H1 (cell line): ENCODE data around the gene ITGB4. TPM values are rescaled to one million over a fixed set of nuclear protein-coding genes. Genes with fewer than 3 reads are reported as not detected.
"Not testable (repeated sequence)": the region's sequence is repeated elsewhere in the genome, so short reads cannot be mapped to it uniquely, and the experiment has no call there.

Experiments
- CTCF ChIA-PET: fragments of 300-600 bp; sonication (Branson Sonifier 250); formaldehyde crosslinking; loops from one replicate; lab custom pipeline; 2021; ENCODE audit not compliant: partially characterized antibody; lab: Charles Lee
- POLR2A ChIA-PET: fragments of 300-600 bp; sonication (Branson Sonifier 250); formaldehyde crosslinking; loops from one replicate; lab custom pipeline; 2021; ENCODE audit warnings: inconsistent platforms; ENCODE audit not compliant: partially characterized antibody; lab: Charles Lee
- DNase-seq, 2 experiments: peaks; one replicate each; pipeline versions ENCODE4 v3.0.0 to v3.0.0-alpha.2; 2010 to 2022; ENCODE audit warnings: low spot score in 2 of 2, low read depth in 1 of 2, mixed read lengths in 1 of 2
- FAIRE-seq: peaks from 2 replicates; lab custom pipeline; 2011; peaks lifted over from hg19 to GRCh38; lab: Jason Lieb, UNC
- H2AFZ ChIP-seq: 2 replicates; pipeline ENCODE4 v1.8.1; 2012; ENCODE audit warnings: low read length, inconsistent platforms
- H2AK5ac ChIP-seq: 2 replicates; pipeline ENCODE4 v1.6.1; 2013; ENCODE audit warnings: low read depth, low read length
- H2BK120ac ChIP-seq: replicated peaks from 2 replicates; pipeline ENCODE3; 2013; ENCODE audit warnings: low read depth, low read length, inconsistent platforms
- H2BK12ac ChIP-seq: 2 replicates; pipeline ENCODE4 v1.6.1; 2013; ENCODE audit warnings: low read depth, low read length
- H2BK15ac ChIP-seq: 2 replicates; pipeline ENCODE4 v1.6.1; 2013; ENCODE audit warnings: low read length
- H2BK20ac ChIP-seq: 2 replicates; pipeline ENCODE4 v1.6.1; 2013; ENCODE audit warnings: low read length
- H2BK5ac ChIP-seq: 2 replicates; pipeline ENCODE4 v1.6.1; 2013; ENCODE audit warnings: low read depth, low read length
- H3K14ac ChIP-seq: 2 replicates; pipeline ENCODE4 v1.6.1; 2013; ENCODE audit warnings: inconsistent platforms; ENCODE audit not compliant: insufficient read length
- H3K18ac ChIP-seq: 2 replicates; pipeline ENCODE4 v1.6.1; 2013; ENCODE audit warnings: low read length; ENCODE audit errors: extremely low read depth
- H3K23ac ChIP-seq: 2 replicates; pipeline ENCODE4 v1.6.1; 2013; ENCODE audit warnings: inconsistent platforms; ENCODE audit not compliant: insufficient read length
- H3K23me2 ChIP-seq: 2 replicates; pipeline ENCODE4 v1.6.1; 2013; ENCODE audit warnings: low read depth, low read length
- H3K27ac ChIP-seq: 2 replicates; pipeline ENCODE4 v1.6.1; 2011; ENCODE audit warnings: low read depth, low read length, inconsistent platforms
- H3K27me3 ChIP-seq, 4 experiments: replicated peaks in 1 of 4; 1 replicate in 1 of 4; 2 replicates in 3 of 4; pipeline versions ENCODE4 v1.6.1 to v1.8.1; 2011 to 2013; ENCODE audit warnings: low read length in 3 of 4, mild to moderate bottlenecking in 3 of 4, inconsistent platforms in 2 of 4, mixed read lengths in 2 of 4, moderate library complexity in 1 of 4; ENCODE audit not compliant: control insufficient read depth in 3 of 4, insufficient read depth in 3 of 4; ENCODE audit errors: extremely low read depth in 1 of 4
- H3K36me3 ChIP-seq, 4 experiments: 2 replicates each; pipeline versions ENCODE4 v1.6.1 to v1.8.1; 2011 to 2013; ENCODE audit warnings: mild to moderate bottlenecking in 4 of 4, low read length in 3 of 4, moderate library complexity in 2 of 4, control low read depth in 1 of 4, inconsistent platforms in 1 of 4; ENCODE audit not compliant: insufficient read depth in 4 of 4, control insufficient read depth in 2 of 4
- H3K4ac ChIP-seq: replicated peaks from 2 replicates; pipeline ENCODE3; 2013; ENCODE audit warnings: low read length, low read depth, mixed read lengths, inconsistent platforms; ENCODE audit not compliant: insufficient read length
- H3K4me1 ChIP-seq, 4 experiments: replicated peaks in 1 of 4; 1 replicate in 1 of 4; 2 replicates in 3 of 4; pipeline versions ENCODE4 v1.6.1 to v1.8.1; 2011 to 2013; ENCODE audit warnings: low read length in 3 of 4, inconsistent platforms in 2 of 4, mixed read lengths in 1 of 4; ENCODE audit not compliant: insufficient read depth in 4 of 4, control insufficient read depth in 3 of 4
- H3K4me2 ChIP-seq, 2 experiments: 2 replicates each; pipeline versions ENCODE4 v1.6.1 to v1.8.1; 2011 to 2013; ENCODE audit warnings: low read depth in 2 of 2, low read length in 2 of 2, control low read depth in 1 of 2, inconsistent platforms in 1 of 2, mild to moderate bottlenecking in 1 of 2; ENCODE audit not compliant: insufficient read depth in 1 of 2
- H3K4me3 ChIP-seq, 4 experiments: fragments of 200-600, 300-600 bp in 1 of 4; sonication (generic), shearing (Covaris generic), sonication (Bioruptor Twin) in 1 of 4; 2 replicates each; pipeline versions ENCODE4 v1.5.1 to v1.8.1; 2011 to 2016; ENCODE audit warnings: low read length in 4 of 4, low read depth in 3 of 4, control low read depth in 2 of 4, inconsistent platforms in 2 of 4, mild to moderate bottlenecking in 2 of 4, mixed read lengths in 1 of 4, moderate library complexity in 1 of 4; ENCODE audit not compliant: insufficient read depth in 2 of 4; ENCODE audit errors: extremely low read depth in 1 of 4
- H3K56ac ChIP-seq: replicated peaks from 2 replicates; pipeline ENCODE3; 2013; ENCODE audit warnings: low read depth, mild to moderate bottlenecking, mixed read lengths, low read length, inconsistent platforms; ENCODE audit not compliant: insufficient read length
- H3K79me1 ChIP-seq: 2 replicates; pipeline ENCODE4 v1.6.1; 2013; ENCODE audit warnings: low read depth, low read length, control low read depth
- H3K79me2 ChIP-seq, 2 experiments: 2 replicates each; pipeline versions ENCODE4 v1.6.1 to v1.8.1; 2012 to 2013; ENCODE audit warnings: low read length in 2 of 2, mild to moderate bottlenecking in 2 of 2, inconsistent platforms in 1 of 2; ENCODE audit not compliant: insufficient read depth in 2 of 2, control insufficient read depth in 1 of 2
- H3K9ac ChIP-seq, 4 experiments: replicated peaks in 1 of 4; 1 replicate in 1 of 4; 2 replicates in 3 of 4; pipeline versions ENCODE4 v1.6.1 to v1.8.1; 2011 to 2013; ENCODE audit warnings: low read depth in 3 of 4, low read length in 3 of 4, control low read depth in 2 of 4, mild to moderate bottlenecking in 2 of 4, moderate library complexity in 2 of 4, inconsistent platforms in 1 of 4; ENCODE audit errors: extremely low read depth in 1 of 4
- H3K9me3 ChIP-seq, 2 experiments: 2 replicates each; pipeline versions ENCODE4 v1.6.1 to v1.8.1; 2012 to 2013; ENCODE audit warnings: mild to moderate bottlenecking in 2 of 2, moderate library complexity in 2 of 2, control low read depth in 1 of 2, inconsistent platforms in 1 of 2, low read depth in 1 of 2, low read length in 1 of 2, mixed read lengths in 1 of 2; ENCODE audit not compliant: insufficient read depth in 2 of 2
- H4K20me1 ChIP-seq, 2 experiments: replicated peaks in 1 of 2; 2 replicates each; pipeline versions ENCODE3 to v1.8.1; 2011 to 2013; ENCODE audit warnings: inconsistent platforms in 2 of 2, low read length in 2 of 2, mild to moderate bottlenecking in 1 of 2; ENCODE audit not compliant: insufficient read depth in 2 of 2, control insufficient read depth in 1 of 2
- H4K5ac ChIP-seq: 2 replicates; pipeline ENCODE4 v1.6.1; 2013; ENCODE audit warnings: low read length, low read depth, mixed read lengths, inconsistent platforms; ENCODE audit not compliant: insufficient read length
- H4K8ac ChIP-seq: 2 replicates; pipeline ENCODE4 v1.8.0; 2013; ENCODE audit warnings: mild to moderate bottlenecking, moderate library complexity, low read length, inconsistent platforms; ENCODE audit not compliant: insufficient read depth; ENCODE audit errors: extremely low read depth
- H4K91ac ChIP-seq: replicated peaks from 2 replicates; pipeline ENCODE3; 2013; ENCODE audit warnings: low read length, mixed read lengths, inconsistent platforms; ENCODE audit not compliant: insufficient read length
- POLR2A ChIP-seq, 2 experiments: IDR thresholded peaks; 1 replicate in 1 of 2; 2 replicates in 1 of 2; pipeline ENCODE4 v1.6.1; 2011; ENCODE audit warnings: low read depth in 2 of 2, low read length in 2 of 2, mild to moderate bottlenecking in 2 of 2; ENCODE audit errors: control extremely low read depth in 1 of 2
- POLR2AphosphoS5 ChIP-seq: IDR thresholded peaks from 2 replicates; pipeline ENCODE4 v1.6.1; 2011; ENCODE audit warnings: low read depth, low read length
- WGBS, 2 experiments: shearing (Covaris generic) in 1 of 2; methylation state at CpG; one replicate each; pipeline versions ENCODE4 v1.1.6 to v1.1.7; 2013 to 2015; ENCODE audit warnings: low lambda C conversion rate in 2 of 2, mixed read lengths in 2 of 2, inconsistent platforms in 1 of 2, low coverage in 1 of 2, missing lambda C conversion rate in 1 of 2; ENCODE audit not compliant: insufficient replicate concordance in 2 of 2, insufficient coverage in 1 of 2, insufficient read length in 1 of 2; ENCODE audit errors: extremely low coverage in 1 of 2, missing lambda C conversion rate in 1 of 2; 5-methylcytosine and 5-hydroxymethylcytosine counted together
- polyA plus RNA-seq, 7 experiments: library from polyadenylated mRNA; depleted of rRNA in 3 of 7; stranded (reverse) in 5 of 7; unstranded in 2 of 7; fragments of >200 nt in 5 of 7; fragments of 200-250 nt in 2 of 7; gene quantifications; 1 replicate in 5 of 7; 2 replicates in 1 of 7; 4 replicates in 1 of 7; pipeline versions ENCODE4 v1.2.1 to v1.2.3, GENCODE V29; 2011 to 2013; ENCODE audit warnings: missing spikeins in 2 of 7, mixed read lengths in 2 of 7
- total RNA-seq: library from RNA; stranded (reverse); fragmentation: NEBNext Ultra II Directional; extraction: Animal tissue kit (Norgen Biotek cat#: 25700); gene quantifications from 2 replicates; pipeline ENCODE4 v1.2.1, GENCODE V29; 2021

ITGB4 gene
- total and polyA plus RNA-seq, 2 of the 8 experiments (the other 6 are each of a cell fraction or from before 2014, with no cell fraction given), result 5.2 to 5.6 TPM

- not testable (repeated sequence) for H4K91ac ChIP-seq, H4K5ac ChIP-seq, H2BK5ac ChIP-seq, H2BK12ac ChIP-seq, H2AFZ ChIP-seq, H3K23ac ChIP-seq, H3K18ac ChIP-seq, H2BK15ac ChIP-seq, H2AK5ac ChIP-seq, DNase-seq, H2BK20ac ChIP-seq, H3K9me3 ChIP-seq, H2BK120ac ChIP-seq, H3K27me3 ChIP-seq, H3K79me1 ChIP-seq, H3K56ac ChIP-seq, H3K4ac ChIP-seq, H3K23me2 ChIP-seq, H3K4me1 ChIP-seq, H3K14ac ChIP-seq
- peak overlapping the region; percentile 82 to 89 for H3K4me2 ChIP-seq
- H3K9ac ChIP-seq, result peak overlapping the region; percentile 91 to 98 (median 97)
- peak overlapping the region; percentile 75 to 93 (median 86) for H3K4me3 ChIP-seq
- TF ChIP-seq POLR2AphosphoS5 (peak; percentile 85), POLR2A (IDR thresholded peaks at IDR 0.05; ENCODE audit: control extremely low read depth in 1 of 2, low read depth in 2 of 2, low read length in 2 of 2) (peak; percentile 2 to 32; a peak in 2 of 3 replicates)
- H3K36me3 ChIP-seq, result peaks cover 0 to 29% (median 14%) of the 10 kb centered on the region in 4 experiments; a peak in 5 of 8 replicates
- peaks cover 10 to 12% of the 10 kb centered on the region in 2 experiments for H4K20me1 ChIP-seq
- ChIA-PET CTCF (interaction anchor here (0.6 to 21.4 kb wide), 5 partner anchors 10 to 69 kb away, joined by 3 to 359 read pairs (median 4); partner anchors contain the start of gene GALK1), POLR2A (interaction anchor here (0.6 to 8.5 kb wide), 22 partner anchors 7 to 246 kb away, joined by 3 to 425 read pairs (median 4); partner anchors contain the start of genes GALK1, ITGB4, MRPL38 and UNK)
- peak overlapping the region; percentile 96 for H4K8ac ChIP-seq
- peaks cover 3 to 28% of the 10 kb centered on the region in 2 experiments; a peak in 3 of 4 replicates for H3K79me2 ChIP-seq
- H3K27ac ChIP-seq, result peak overlapping the region; percentile 92
- 23% methylated on average over 19 of the region's 19 CpGs; no CpG with 5 or more reads in 1 of the 2 experiments for WGBS, 2 experiments
- peak; percentile 48 for FAIRE-seq
Measured at GRCh38 chr17:75778066-75778860, 57.0 kb downstream of the ITGB4 start.
